Endometrial microvascular endothelial cells (primary cell): ENCODE data around the gene MACROD2. TPM values are rescaled to one million over a fixed set of nuclear protein-coding genes. Genes with fewer than 3 reads are reported as not detected.

Source experiments
- in situ Hi-C: cut with HindIII; loops from 2 replicates; pipeline ENCODE4 v1.10.0; 2017; ENCODE audit warnings: low sequenced_read_pairs, low pct_unique_long_range_greater_than_20kb; ENCODE audit errors: inconsistent ontology term
- total RNA-seq: library from RNA; depleted of rRNA; stranded (reverse); fragments of >200 nt; gene quantifications from one replicate; pipeline ENCODE4 v1.2.3, GENCODE V29; 2015; ENCODE audit errors: inconsistent ontology term

Gene MACROD2
- total RNA-seq, 1 donor from 2014 or later = not detected

DNA sequence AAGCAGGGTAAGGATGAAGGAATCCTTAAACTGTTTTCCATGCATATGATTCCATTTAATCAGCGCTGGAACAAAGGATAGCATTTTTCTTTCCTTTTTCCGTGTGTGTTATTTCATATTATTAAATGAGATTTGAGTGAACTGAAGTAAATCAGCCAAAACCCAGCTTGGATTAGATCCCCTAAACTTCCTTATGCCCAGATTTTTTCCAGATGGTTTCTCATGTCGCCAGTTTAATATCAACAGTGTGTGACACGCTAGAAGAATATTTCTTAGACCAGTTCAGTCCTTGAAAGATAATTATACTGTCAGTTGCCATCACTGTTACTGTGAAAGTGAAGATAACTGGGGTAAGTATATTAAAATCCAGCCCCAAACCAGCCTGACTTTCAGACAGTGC is 1568.5 kb downstream of the MACROD2 start:
- in situ Hi-C loops = no loop called here

DNA sequence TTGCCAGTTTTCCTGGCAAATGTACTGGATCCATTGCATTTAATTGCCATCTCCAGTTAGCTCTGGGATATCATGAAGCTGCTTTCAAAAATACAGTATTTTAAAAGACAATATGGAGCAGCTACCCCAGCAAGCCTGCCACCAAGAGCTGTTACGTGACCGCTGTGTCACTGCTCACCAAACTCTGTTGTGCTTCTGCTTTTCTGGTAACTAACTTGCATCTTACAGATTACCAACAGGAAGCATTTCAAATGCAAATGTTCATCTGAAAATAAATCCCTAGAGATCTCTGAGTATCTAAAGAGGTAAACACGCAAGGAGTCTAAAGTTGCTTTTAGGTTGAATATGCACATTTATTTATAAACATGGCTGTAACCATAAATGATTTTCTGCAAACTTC is 1569.7 kb downstream of the MACROD2 start:
- in situ Hi-C loops = no loop called here

DNA sequence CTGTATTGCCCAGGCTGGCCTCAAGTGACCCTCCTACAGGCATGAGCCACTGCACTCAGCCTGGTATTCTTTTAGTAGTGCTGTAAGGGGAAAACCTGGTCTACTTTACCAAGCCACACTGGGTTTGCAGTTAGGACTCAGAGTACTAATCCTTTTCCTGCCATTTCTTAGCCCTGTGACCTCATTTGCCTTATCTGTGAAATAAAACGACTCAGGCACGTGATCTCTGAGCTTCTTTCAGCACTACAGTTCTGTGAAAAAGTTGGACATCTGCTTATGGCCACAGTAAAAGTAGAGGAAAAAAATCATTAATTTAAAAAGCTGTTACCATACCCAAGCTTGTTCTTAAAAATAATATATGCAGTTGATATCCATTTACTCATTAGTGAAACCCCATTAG is 1570.5 kb downstream of the MACROD2 start:
- in situ Hi-C loops = no loop called here

DNA sequence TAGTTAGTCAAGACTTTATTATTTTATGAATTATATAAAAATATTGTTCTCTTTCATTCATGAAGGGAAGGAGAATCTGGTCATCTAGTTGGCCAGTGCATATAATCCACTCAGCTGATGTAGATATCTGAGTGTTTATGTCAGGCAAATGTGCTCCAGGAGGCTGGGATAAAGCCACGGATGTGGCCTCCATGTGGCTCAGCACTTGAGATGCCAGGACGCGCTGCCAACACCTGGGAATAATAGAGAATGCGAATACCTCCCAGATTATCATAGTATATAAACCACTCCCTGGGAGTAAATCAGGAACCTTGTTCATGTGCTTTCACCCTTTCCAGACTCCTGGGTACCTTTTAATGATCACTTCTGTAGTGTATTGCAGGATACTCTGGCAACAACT is 1571.9 kb downstream of the MACROD2 start:
- in situ Hi-C loops = no loop called here

DNA sequence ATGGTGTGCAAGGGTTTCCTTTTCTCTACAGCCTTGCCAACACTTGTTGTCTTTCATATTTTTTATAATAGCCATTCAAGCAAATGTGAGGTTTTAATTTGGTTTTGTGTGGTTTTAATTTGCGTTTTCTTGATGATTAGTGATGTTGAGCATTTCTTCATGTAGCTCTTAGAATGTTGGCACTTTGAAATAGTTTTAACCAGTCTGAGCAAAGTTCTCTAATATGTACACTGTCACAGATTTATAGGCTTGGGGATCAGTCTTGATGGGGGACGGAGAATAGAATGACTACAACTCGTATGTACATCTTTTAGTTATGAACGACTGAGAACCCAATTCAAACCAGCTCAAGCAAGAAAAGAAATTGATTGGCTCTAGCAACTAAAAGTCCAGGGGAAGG is 1574.8 kb downstream of the MACROD2 start:
- in situ Hi-C loops = no loop called here

- in situ Hi-C loops = no loop called here
Observed at GRCh38 chr20:15571056-15571455, 1575.7 kb downstream of the MACROD2 start.

DNA sequence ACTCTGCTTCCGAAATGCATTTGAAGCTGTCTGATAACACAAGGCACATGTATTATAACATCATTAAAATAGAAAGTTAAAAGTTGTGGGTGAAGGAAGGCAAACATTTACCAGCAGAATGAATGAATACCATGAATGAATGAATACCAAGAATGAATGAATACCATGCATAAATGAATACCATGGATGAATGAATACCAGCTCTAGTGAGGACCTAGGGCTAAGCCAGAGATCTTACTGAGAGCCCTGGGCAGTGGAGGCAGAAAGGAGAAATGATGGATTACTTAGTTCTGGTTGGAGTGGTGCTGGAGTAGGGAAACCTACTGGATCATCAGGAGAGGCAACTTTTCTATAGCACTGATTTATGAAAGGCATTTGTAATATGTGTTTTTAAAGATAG is 1579.9 kb downstream of the MACROD2 start:
- in situ Hi-C loops = no loop called here

GRCh38 chr20:15576411-15576810 is 1581.1 kb downstream of the MACROD2 start:
- in situ Hi-C loops = no loop called here

DNA sequence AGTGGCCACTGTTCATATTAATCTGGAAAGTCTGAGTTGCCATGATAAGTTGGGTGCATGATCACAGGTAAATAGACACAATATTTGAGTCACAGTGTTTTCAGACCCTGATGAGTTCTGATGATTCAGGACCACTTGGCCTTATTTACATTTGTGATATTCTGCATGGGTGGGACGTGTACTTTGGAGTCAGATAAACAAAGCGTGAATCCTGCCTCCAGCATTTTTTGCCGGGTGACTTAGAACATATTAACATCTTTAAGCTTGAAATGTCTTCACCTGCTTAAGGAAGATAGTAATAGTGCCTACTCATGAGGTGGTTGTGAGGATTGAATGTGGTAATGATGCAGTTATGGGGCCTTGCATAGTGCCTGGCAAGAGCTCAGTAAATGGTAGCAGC is 1582.8 kb downstream of the MACROD2 start:
- in situ Hi-C loops = no loop called here

- in situ Hi-C loops = no loop called here
Observed at GRCh38 chr20:15579688-15580087, 1584.4 kb downstream of the MACROD2 start.

DNA sequence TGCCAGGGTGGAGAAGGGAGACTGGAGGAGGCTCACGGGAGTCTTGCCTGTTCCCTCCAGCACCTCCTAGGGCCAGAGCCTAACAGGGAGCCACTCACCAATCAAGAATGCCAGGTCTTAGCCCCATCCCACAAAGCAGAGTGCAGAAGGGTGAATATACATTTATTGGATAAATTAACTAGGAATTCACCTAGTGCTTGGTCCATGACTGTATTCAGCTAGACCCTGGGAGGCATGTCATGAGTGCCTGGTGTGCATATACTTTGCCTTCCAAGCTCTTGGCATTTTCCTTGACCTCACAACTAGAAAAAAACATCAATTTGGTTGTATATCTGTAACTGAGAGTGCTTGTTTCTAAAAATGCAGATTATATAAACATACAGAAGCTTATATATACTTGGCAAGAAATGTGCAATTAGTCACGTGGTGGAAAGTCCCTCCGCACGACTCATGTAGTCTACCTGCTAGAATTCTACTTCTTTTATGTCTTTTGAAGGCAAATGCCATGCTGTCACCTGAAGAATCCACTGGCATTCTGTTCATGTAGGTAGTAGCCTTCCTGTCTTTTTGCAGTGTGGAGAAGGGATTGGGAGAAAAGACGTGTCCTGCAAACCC is 1586.9 kb downstream of the MACROD2 start:
- in situ Hi-C loops = no loop called here

DNA sequence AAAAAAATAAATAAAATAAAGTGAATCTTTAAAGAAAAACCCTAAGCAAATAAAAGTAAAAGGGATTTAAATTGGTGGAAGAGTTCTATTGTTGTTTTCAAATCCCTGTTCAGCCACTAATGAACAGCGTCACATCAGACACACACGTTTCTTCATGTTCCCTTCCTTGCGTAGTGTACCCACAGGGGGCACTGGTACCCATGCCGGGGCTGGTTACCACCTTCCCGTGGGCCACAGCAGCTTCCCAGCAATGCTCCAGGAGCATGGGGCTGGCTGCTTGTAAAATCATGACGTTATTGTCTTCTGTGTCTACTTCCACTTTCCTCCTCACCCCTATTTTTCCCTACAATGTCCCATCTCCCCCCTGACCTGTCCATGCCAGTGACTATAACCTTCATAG is 1589.2 kb downstream of the MACROD2 start:
- in situ Hi-C loops = no loop called here

DNA sequence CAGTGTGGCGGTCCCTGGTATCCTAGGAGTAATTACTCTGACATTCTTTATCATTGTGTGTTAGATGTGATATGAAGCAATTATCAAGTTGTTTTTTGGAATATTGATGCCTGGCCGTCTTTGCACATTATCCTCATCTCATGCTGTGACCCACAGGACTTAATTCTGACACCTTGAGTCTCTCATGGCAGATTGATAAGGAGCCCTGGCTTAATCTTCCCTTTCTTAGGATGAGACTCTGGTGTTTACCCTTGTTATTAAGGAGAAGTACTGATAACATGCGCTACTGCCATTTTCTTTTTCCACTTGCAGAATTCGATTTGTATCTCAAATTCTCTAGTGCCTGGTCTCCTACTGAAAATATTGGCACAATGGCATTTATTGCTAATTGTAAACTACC is 1597.8 kb downstream of the MACROD2 start:
- in situ Hi-C loops = no loop called here

- in situ Hi-C loops = no loop called here
Observed at GRCh38 chr20:15594158-15594695, 1598.9 kb downstream of the MACROD2 start.

DNA sequence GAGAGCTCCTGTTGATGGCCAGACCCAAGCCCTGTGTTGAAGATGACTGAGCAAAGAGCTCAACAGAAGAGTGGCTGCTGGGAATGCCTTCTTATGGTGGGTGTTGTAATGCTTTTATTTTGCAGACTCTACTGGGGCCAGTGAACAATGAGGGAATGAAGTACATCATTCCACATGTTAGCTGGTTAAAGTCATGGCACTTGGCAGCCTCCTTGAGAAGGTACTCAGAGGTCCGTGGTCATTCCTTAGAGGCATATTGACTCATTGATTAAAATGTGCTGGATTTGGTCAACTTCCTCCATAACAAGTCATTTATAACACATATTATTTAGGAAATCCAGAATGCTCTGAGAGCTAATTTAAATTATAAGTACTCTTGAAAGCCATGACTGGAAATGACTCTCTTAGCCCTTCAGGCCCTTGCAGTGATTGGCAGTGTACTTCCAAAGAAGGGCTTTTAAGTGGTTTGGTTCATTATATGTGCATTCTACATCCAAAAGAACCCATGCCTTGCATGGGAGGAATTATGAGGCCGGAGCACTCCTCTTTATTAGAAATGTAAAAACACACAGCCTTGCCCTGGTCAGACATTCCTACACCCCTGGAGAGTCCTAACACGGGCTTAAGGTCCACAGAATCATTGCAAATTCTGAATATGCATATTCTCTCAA is 1601.0 kb downstream of the MACROD2 start:
- in situ Hi-C loops = no loop called here

- in situ Hi-C loops = no loop called here
Observed at GRCh38 chr20:15597306-15597705, 1602.0 kb downstream of the MACROD2 start.

- in situ Hi-C loops = no loop called here
Observed at GRCh38 chr20:15599961-15600360, 1604.6 kb downstream of the MACROD2 start.

DNA sequence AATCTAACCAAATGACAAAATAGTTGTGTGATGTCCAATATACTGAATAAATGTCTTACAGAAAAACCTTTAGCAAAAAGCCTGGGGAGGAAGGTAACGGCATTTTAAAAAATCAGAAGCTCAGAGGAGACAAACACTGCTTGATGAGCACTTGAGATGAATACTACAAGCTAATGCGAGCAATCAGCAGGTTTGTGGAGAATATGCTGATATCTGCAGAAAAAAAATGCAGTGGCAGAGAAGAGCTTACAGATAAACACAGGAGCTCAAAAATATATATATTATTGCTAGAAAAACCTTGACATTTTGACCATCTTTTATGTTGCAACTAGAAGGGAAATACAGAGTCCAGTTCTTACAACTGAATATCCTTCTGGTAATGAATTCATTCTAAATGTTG is 1605.2 kb downstream of the MACROD2 start:
- in situ Hi-C loops = no loop called here

DNA sequence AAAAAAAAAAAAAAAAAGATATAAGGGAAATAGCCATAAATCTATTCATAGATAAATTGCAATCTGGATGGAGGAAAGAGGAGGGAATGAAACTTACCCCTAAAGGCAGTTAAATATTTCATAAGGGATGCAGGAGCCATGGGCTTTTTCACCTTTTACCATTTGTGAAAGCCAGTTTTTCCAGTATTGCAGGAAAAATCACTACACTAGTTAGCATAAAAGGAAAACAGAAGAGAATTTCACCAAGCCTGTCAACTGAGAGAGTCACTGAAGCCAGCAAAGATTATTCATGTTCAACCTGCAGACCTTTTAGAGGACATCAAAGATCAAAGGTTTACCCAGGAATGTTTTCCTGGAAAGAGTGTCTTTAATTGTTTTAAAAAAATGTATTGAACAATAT is 1608.2 kb downstream of the MACROD2 start:
- in situ Hi-C loops = no loop called here

DNA sequence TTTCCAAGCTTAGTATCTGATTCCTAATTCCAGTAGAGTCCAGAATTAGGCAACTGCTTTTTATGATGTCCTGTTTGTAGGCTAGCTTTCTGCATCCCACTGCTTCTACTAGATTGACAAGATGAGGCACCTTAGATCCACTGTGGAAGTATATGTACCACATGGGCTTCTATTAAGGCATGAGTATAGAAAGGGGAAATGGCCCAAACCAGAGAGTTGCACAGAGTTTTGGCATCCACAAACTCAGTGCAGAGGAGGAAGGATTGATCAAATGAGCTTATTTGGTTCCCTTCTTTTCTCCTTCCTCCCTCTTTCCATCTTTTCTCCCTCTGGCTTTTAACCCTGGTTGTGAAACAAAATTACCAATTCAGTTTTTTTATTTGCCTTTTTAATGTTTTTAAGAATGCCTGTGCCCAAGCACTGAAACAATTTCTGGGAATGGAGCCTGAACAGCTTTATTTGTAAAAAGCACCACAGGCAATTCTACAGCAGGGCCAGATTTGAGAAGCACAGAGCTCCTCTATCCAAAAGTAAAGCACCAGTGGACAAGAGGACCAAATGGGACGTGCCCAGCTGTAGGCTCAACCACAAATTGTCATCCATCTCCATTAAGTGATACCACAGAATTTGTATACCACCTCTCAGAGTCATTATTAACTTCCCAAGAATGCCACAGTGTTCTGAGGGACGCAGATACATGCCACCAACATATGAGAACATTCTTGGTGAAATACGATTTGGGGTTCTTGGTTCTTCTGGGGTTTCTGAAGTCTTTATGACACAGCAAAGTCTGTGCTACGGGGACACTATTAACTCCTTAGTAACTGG is 1608.9 kb downstream of the MACROD2 start:
- in situ Hi-C loops = no loop called here
